ENCODE data around the gene CFHR3. TPM values are rescaled to one million over a fixed set of nuclear protein-coding genes. Genes with fewer than 3 reads are reported as not detected.
"Not testable (repeated sequence)": the region's sequence is repeated elsewhere in the genome, so short reads cannot be mapped to it uniquely, and the experiment has no call there.

CFHR3 gene
- total RNA-seq, 1 experiment from 2014 or later: 0.87 TPM

DNA sequence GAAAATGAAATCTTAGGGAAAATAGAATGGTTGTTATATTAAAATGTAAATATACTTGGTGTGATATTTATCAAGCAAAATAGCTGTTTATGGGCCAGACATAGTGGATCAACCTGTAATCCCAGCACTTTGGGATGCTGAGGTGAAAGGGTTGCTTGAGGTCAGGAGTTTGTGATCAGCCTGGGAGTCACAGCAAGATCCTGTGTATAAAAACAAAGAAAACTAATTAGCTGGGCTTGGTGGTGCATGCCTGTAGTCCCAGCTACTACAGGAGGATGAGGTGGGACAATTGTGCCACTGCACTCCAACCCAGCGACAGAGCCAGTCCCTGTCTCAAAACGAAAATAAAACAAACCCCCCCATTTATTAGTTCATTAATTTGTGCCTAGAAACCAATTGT lies 23.3 kb downstream of the CFHR3 start:
- H3K4me3 ChIP-seq (ENCODE audit: insufficient read depth, low read depth, low read length): no peak overlapping the region
- DNase-seq: no peak
- H3K27me3 ChIP-seq (ENCODE audit: control insufficient read depth, insufficient read depth, low read length): no peaks in the 10 kb centered on the region
- no peaks in the 10 kb centered on the region for H3K36me3 ChIP-seq (replicated peaks; ENCODE audit: control insufficient read depth, insufficient read depth, low read length)

DNA sequence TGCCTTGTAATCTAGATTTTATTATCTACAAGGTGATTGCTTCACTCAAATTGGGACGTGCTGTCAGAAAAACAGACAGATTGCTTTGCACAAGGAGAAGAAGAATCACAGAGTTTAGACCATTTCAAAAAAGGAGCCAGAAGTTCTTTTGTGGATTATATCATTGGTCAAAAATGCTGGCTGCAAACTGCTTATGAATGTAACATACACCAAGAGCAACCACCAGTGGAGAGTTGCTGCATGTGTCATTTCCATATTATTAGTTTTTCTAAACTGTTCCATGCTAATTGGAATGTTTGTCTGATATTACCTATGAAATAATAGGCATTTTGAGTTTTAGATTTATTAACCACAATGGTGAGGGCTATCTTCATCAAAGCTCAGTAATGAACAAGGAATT lies 27.3 kb downstream of the CFHR3 start:
- not testable (repeated sequence) for H3K27me3 ChIP-seq (ENCODE audit: control insufficient read depth, insufficient read depth, low read length); DNase-seq; H3K36me3 ChIP-seq (replicated peaks; ENCODE audit: control insufficient read depth, insufficient read depth, low read length); H3K4me3 ChIP-seq (ENCODE audit: insufficient read depth, low read depth, low read length)

DNA sequence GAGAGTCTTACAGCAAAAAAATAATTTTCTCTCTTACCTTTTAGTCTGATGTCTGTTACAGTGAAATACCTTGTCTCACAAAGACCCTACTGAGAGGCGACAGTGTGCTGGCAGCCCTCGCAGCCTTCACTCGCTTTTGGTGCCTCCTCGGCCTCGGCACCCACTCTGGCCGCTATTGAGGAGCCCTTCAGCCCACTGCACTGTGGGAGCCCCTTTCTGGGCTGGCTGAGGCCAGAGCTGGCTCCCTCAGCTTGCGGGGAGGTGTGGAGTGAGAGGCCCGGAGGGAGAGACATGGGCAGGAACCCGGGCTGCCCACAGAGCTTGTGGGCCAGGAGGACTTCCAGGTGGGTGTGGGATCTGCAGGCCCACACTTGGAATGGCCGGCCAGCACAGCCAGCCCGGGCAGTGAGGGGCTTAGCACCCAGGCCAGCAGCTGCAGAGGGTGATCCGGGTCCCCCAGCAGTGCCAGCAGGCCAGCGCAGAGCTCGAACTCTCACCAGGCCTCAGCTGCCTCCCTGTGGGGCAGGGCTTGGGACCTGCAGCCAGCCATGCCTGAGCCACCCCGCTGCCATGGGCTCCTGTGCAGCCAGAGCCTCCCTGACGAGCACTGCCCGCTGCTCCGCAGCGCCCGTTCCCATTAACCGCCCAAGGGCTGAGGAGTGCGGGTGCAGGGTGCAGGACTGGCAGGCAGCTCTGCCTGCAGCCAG lies 34.0 kb downstream of the CFHR3 start:
- no peak overlapping the region for H3K4me3 ChIP-seq (ENCODE audit: insufficient read depth, low read depth, low read length)
- no peak for DNase-seq
- no peaks in the 10 kb centered on the region for H3K27me3 ChIP-seq (ENCODE audit: control insufficient read depth, insufficient read depth, low read length)
- H3K36me3 ChIP-seq (replicated peaks; ENCODE audit: control insufficient read depth, insufficient read depth, low read length): no peaks in the 10 kb centered on the region

DNA sequence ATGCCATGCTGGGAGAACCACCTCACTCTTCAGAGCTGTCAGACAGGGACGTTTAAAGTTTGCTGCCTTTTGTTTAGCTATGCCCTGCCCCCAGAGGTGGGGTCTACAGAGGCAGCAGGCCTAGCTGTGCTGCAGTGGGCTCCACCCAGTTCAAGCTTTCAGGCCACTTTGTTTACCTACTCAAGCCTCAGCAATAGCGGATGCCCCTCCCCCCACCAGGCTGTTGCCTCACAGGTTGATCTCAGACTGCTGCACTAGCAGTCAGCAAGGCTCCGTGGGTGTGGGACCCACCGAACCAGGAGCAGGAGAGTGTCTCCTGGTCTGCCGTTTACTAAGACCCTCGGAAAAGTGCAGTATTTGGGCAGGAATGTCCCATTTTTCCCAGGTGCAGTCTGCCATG lies 42.8 kb downstream of the CFHR3 start:
- H3K36me3 ChIP-seq (replicated peaks; ENCODE audit: control insufficient read depth, insufficient read depth, low read length); DNase-seq; H3K4me3 ChIP-seq (ENCODE audit: insufficient read depth, low read depth, low read length); H3K27me3 ChIP-seq (ENCODE audit: control insufficient read depth, insufficient read depth, low read length): not testable (repeated sequence)

DNA sequence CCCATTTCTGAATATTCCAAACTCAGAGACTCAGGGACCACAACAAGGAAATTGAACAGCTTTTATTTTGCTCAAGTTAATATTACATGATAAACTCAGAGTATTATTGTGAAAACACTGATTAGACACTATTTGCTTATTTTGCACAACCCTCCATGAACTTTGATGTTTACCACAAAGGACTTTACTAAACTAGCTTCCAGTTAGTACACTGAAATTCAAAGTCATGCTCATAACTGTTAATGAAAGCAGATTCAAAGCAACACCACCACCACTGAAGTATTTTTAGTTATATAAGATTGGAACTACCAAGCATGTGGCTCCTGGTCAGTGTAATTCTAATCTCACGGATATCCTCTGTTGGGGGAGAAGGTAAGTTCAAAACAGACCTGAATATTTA lies 44.9 kb downstream of the CFHR3 start, which contains the start of gene CFHR1:
TSS of gene CFHR1 (plus strand) at position 201 of the 400 bp plus-strand sequence. CDS start at position 315, 114 bp downstream.
- H3K27me3 ChIP-seq (ENCODE audit: control insufficient read depth, insufficient read depth, low read length); H3K36me3 ChIP-seq (replicated peaks; ENCODE audit: control insufficient read depth, insufficient read depth, low read length); H3K4me3 ChIP-seq (ENCODE audit: insufficient read depth, low read depth, low read length); DNase-seq: not testable (repeated sequence)

DNA sequence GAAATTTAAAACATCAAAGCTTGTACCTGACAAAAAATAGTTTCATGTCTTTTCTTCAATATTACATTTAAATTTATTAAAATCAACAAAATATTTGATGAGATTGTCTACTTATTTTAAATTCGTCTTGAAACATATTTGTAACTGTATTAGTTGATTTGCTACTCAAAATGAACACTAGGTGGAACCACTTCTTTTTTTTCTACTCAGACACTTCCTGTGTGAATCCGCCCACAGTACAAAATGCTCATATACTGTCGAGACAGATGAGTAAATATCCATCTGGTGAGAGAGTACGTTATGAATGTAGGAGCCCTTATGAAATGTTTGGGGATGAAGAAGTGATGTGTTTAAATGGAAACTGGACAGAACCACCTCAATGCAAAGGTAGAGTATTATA lies 53.2 kb downstream of the CFHR3 start:
- DNase-seq; H3K36me3 ChIP-seq (replicated peaks; ENCODE audit: control insufficient read depth, insufficient read depth, low read length); H3K4me3 ChIP-seq (ENCODE audit: insufficient read depth, low read depth, low read length); H3K27me3 ChIP-seq (ENCODE audit: control insufficient read depth, insufficient read depth, low read length): not testable (repeated sequence)

Other genes with a start within 250 kb of the CFHR3 start
- 7.0 and 12.3 TPM in 2 replicates for gene KCNT2, start 166.4 kb upstream of the CFHR3 start, total RNA-seq (2014; rRNA removed; shearing (Covaris generic))
- gene CFH, start 122.8 kb upstream of the CFHR3 start, total RNA-seq (2014; rRNA removed; shearing (Covaris generic)): not detected in 2 replicates
- not detected in 2 replicates for gene CFHR1, start 44.9 kb downstream of the CFHR3 start, total RNA-seq (2014; rRNA removed; shearing (Covaris generic))
- gene CFHR4, start 113.2 kb downstream of the CFHR3 start, total RNA-seq (2014; rRNA removed; shearing (Covaris generic)): 0.30 TPM in 1 of 2 replicates, not detected in the other
- not detected in 2 replicates for gene CFHR2, start 168.9 kb downstream of the CFHR3 start, total RNA-seq (2014; rRNA removed; shearing (Covaris generic))
- gene CFHR5, start 202.7 kb downstream of the CFHR3 start, total RNA-seq (2014; rRNA removed; shearing (Covaris generic)): not detected in 2 replicates

Data from H7 (cell line).